Activated B cell treated with CpG ODN at 0.5 μM for 24 hours (primary cell): ENCODE measurements around the gene WASHC3. TPM values are rescaled to one million over a fixed set of nuclear protein-coding genes. Genes with fewer than 3 reads are reported as not detected.
A peak's percentile ranks its signal among the peaks of the same experiment; 100 is the strongest.

Experiments
- ATAC-seq: fragments of 200-7000 bp; cut with Tn5 transposase; one replicate; pipeline ENCODE4 v1.10.0; 2021; ENCODE audit warnings: low read depth, mild to moderate bottlenecking, moderate library complexity
- CTCF ChIA-PET: fragments of 350-600 bp; sonication (Branson Sonifier 250); formaldehyde crosslinking; loops from one replicate; lab custom pipeline; 2021; ENCODE audit warnings: antibody characterized with exemption; lab: Charles Lee
- POLR2A ChIA-PET: fragments of 350-600 bp; sonication (Branson Sonifier 250); formaldehyde crosslinking; loops from one replicate; lab custom pipeline; 2021; ENCODE audit warnings: antibody characterized with exemption; lab: Charles Lee
- DNase-seq: peaks from one replicate; pipeline ENCODE4 v3.0.0; 2022
- H3K27ac Mint-ChIP-seq: one replicate; pipeline ENCODE4 v1.8.0; 2020; ENCODE audit warnings: mixed read lengths
- H3K27me3 Mint-ChIP-seq: one replicate; pipeline ENCODE4 v1.8.0; 2021; ENCODE audit warnings: mixed read lengths
- H3K36me3 Mint-ChIP-seq: one replicate; pipeline ENCODE4 v1.8.0; 2021; ENCODE audit warnings: low read depth, mixed read lengths
- H3K4me1 Mint-ChIP-seq: one replicate; pipeline ENCODE4 v1.8.0; 2021; ENCODE audit warnings: mixed read lengths
- H3K4me3 Mint-ChIP-seq: one replicate; pipeline ENCODE4 v1.8.0; 2020; ENCODE audit warnings: mild to moderate bottlenecking, mixed read lengths
- H3K9me3 Mint-ChIP-seq: one replicate; pipeline ENCODE4 v1.8.0; 2020; ENCODE audit warnings: mixed read lengths
- CTCF ChIP-seq: fragments of 200-600 bp; IDR thresholded peaks from one replicate; pipeline ENCODE4 v1.8.0; 2022; ENCODE audit warnings: antibody characterized with exemption, mild to moderate bottlenecking
- intact Hi-C: fragments of 100-400 bp; cut with micrococcal nuclease; formaldehyde crosslinking; loops from one replicate; pipeline ENCODE4 v1.15.1; 2024
- total RNA-seq: library from RNA; stranded (reverse); gene quantifications from 2 replicates; pipeline ENCODE4 v1.2.3, GENCODE V29; 2022

Gene WASHC3
- total RNA-seq, 1 donor from 2014 or later, result 50.6 TPM

GRCh38 chr12:102008615-102009126, 53.1 kb downstream of the WASHC3 start:
- Mint-ChIP-seq H3K27me3 (no peaks in the 10 kb centered on the region), H3K4me3 (no peak overlapping the region), H3K4me1 (peaks cover 33% of the 10 kb centered on the region), H3K27ac (peak overlapping the region; percentile 36), H3K36me3 (peaks cover 12% of the 10 kb centered on the region), H3K9me3 (no peaks in the 10 kb centered on the region)
- intact Hi-C loops, result no loop called here
- TF ChIP-seq CTCF, result no peak
- DNase-seq (no peak), ATAC-seq (no peak)
- POLR2A ChIA-PET, result interaction anchor here (0.6 to 1.2 kb wide), 2 partner anchors 19 to 52 kb away, joined by 3 read pairs; no protein-coding TSS in a partner anchor
- CTCF ChIA-PET, result no interaction called here

GRCh38 chr12:102005256-102005655, 56.5 kb downstream of the WASHC3 start:
- POLR2A ChIA-PET, result no interaction called here
- no peak overlapping the region for H3K4me3 Mint-ChIP-seq
- ATAC-seq, result no peak
- no peak for DNase-seq
- CTCF ChIA-PET, result no interaction called here
- intact Hi-C loops, result no loop called here
- H3K27me3 Mint-ChIP-seq, result peaks cover 2% of the 10 kb centered on the region
- no peaks in the 10 kb centered on the region for H3K36me3 Mint-ChIP-seq
- H3K9me3 Mint-ChIP-seq, result peaks cover 2% of the 10 kb centered on the region
- TF ChIP-seq CTCF, result no peak
- H3K4me1 Mint-ChIP-seq, result peaks cover 18% of the 10 kb centered on the region
- no peak overlapping the region for H3K27ac Mint-ChIP-seq

- no peaks in the 10 kb centered on the region for H3K36me3 Mint-ChIP-seq
- POLR2A ChIA-PET, result no interaction called here
- H3K27me3 Mint-ChIP-seq, result peaks cover 2% of the 10 kb centered on the region
- H3K9me3 Mint-ChIP-seq, result peaks cover 2% of the 10 kb centered on the region
- DNase-seq, result no peak
- intact Hi-C loops, result no loop called here
- CTCF ChIA-PET, result no interaction called here
- no peak for TF ChIP-seq CTCF
- no peaks in the 10 kb centered on the region for H3K4me1 Mint-ChIP-seq
- ATAC-seq, result no peak
- H3K4me3 Mint-ChIP-seq, result no peak overlapping the region
- no peak overlapping the region for H3K27ac Mint-ChIP-seq
Observed at GRCh38 chr12:101997102-101997501, 64.7 kb downstream of the WASHC3 start.

GRCh38 chr12:101995684-101996083, 66.1 kb downstream of the WASHC3 start:
- CTCF ChIA-PET, result no interaction called here
- no peak for DNase-seq
- no peak for TF ChIP-seq CTCF
- no peak overlapping the region for H3K4me3 Mint-ChIP-seq
- no peak overlapping the region for H3K27ac Mint-ChIP-seq
- peaks cover 2% of the 10 kb centered on the region for H3K9me3 Mint-ChIP-seq
- intact Hi-C loops, result no loop called here
- ATAC-seq, result no peak
- H3K4me1 Mint-ChIP-seq, result no peaks in the 10 kb centered on the region
- peaks cover 2% of the 10 kb centered on the region for H3K27me3 Mint-ChIP-seq
- no peaks in the 10 kb centered on the region for H3K36me3 Mint-ChIP-seq
- POLR2A ChIA-PET, result no interaction called here

- CTCF ChIA-PET, result no interaction called here
- no peak for TF ChIP-seq CTCF
- Mint-ChIP-seq H3K9me3 (no peaks in the 10 kb centered on the region), H3K36me3 (no peaks in the 10 kb centered on the region), H3K27ac (no peak overlapping the region), H3K27me3 (peaks cover 3% of the 10 kb centered on the region), H3K4me1 (no peaks in the 10 kb centered on the region), H3K4me3 (no peak overlapping the region)
- DNase-seq (no peak), ATAC-seq (no peak)
- POLR2A ChIA-PET, result no interaction called here
- intact Hi-C loops, result no loop called here
Observed at GRCh38 chr12:101992091-101992490, 69.7 kb downstream of the WASHC3 start.
